CD4-positive, alpha-beta T cell treated with Interleukin-4 for 1 hour (primary cell): ENCODE data around the gene SOX6.

Experiments used
- DNase-seq, 2 donors: peaks; one replicate each; pipeline ENCODE4 v3.0.0-alpha.2; 2020 to 2022

Gene SOX6

GRCh38 chr11:16262645-16262955 lies 93.7 kb downstream of the SOX6 start:
- no peak for DNase-seq

DNA sequence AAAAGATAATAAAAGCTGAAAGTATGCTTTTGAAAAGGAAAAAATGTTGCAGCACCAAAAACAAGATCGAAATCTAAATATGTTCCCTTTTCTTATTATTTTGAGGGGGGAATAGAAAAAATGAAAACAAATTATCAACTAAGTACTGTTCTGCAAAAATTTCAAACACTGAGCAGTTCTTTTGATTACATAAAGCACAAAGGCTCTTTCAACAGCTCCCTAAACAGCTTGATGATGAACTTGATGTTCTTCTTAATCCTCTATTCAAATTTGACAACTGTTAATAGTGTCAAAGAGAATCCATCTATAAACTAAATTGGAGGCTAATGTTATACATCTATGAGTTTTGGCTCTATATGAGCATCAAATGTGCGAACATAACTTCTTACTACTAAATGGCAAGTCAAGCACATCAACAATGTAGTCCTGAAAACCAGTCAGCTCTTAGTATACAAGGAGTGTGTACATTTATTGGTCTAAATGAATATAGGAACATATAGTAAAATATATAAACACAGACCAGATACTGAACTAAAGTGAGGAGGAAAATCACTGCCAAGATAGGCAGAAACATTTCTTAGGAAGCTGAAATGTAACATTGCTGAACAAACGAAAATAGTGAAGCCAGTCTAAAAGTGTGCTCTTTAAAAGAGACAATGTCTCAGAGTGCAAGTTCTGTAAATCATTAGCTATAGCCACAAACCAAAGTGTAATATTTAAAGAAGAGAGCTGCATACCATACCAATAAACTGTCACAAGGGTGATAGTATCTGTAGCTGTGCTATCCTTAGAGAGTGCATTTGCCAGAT lies 94.3 kb downstream of the SOX6 start:
- DNase-seq = no peak

DNA sequence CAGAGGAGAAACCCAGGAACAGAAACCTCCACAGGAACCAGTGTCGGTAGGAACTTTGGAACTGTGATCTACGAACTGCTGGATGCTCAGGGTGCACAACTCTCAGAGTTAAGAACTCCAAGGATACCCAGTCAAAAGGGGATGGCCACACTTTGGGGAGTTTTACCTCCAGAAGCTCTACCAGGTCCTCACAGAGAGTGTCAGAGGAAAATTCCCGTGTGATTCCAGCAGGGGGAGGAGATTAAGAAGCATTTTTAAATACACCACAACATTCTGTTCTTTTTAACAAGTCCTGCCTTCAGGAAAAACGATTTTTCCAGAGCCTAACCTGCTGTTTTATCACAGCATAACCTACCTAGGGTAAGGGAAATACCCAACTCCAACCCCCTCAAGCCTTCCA lies 104.0 kb downstream of the SOX6 start:
- DNase-seq = no peak

DNA sequence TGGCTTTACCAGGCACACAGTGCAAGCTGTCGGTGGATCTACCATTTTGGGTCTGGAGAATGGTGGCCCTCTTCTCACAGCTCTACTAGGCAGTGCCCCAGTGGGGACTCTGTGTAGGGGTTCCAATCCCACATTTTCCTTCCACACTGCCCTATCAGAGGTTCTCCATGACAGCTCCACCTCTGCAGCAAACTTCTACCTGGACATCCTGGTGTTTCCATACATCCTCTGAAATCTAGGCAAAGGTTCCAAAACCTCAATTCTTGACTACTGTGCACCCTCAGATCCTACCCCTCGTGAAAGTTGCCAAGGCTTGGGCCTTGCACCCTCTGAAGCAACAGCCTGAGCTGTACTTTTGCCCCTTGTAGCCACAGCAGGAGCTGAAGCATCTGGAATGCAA lies 108.1 kb downstream of the SOX6 start:
- DNase-seq = no peak

DNA sequence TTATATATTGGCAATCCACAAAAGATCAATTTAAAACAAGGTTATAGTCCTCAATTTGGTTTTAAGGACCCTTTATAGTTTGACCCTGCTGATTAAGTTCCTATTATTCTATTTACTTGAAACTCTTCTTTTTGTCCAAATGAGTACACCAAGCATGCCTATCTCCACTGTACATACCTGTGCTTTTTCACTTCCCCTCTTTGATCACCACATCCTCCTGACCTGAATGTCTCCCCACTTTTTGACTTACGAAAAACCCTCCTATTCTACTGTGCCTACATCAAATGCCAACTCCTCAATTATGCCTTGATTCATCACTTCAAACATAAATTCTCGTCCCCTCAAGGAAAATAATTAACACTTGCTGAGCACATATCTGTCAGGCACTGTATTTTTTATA lies 113.5 kb downstream of the SOX6 start:
- DNase-seq = no peak

- DNase-seq = no peak
These were observed 115.7 kb downstream of the SOX6 start for GRCh38 chr11:16240687-16241086.

DNA sequence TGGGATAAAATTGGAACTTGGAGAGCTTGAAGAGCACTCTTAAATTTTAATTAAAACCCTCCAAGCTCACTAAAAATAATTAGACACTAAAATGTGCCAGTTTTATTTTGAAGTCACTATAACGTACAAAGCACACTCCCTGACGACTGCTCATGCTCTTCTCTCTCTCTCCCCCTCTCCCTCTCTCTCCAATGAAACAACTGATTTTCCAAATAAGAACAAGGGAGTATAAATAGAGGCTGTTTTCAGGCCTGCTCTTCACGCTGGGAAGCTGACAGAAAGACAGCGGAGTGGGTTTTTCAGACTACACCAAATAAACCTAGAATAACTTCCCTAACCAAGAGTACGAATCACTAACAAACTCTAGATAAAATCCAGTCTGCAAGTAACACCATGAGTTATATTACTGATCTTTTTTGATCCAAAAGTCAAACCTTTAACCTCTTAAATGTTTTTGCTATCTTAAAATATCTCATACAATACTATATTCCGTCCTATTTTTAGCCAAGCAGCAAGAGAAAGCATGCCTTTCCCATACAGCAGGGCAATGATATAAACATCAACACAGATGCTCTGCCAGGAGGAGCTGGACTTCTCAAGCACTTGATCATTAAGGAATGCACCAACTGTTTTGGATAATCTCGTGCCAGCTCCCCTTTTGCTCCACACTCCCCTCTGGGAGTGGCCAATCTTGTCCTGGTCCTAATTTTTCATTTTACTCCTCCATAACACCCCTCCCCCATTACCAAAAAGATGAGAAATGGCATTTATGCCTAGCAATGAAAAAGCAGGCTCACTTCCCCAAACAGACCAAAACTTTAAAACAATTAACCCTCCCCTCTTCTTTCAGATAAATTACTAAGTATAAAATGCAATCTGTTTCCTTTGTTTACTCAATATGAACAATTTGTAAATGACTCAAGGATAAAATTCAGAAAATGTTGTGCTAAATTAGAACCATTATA lies 116.9 kb downstream of the SOX6 start:
- DNase-seq = no peak

DNA sequence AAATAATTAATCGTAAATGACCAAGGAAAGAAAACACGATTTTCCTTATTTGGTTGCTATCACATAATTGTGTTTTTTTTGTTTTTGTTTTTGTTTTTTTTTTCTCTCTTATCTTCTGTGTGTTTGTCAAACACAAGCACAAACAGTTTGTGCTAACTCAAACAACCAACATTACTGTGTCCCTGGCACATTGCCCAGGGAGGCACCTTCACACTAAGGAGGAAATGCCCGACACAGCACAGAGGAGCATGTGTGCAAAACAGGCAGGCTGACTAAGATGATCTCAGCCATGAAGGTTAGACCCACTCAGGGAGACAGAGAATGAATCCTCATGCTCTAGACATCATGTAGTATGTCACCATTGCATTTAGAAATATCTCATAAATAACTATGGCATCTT lies 130.1 kb downstream of the SOX6 start:
- no peak for DNase-seq

DNA sequence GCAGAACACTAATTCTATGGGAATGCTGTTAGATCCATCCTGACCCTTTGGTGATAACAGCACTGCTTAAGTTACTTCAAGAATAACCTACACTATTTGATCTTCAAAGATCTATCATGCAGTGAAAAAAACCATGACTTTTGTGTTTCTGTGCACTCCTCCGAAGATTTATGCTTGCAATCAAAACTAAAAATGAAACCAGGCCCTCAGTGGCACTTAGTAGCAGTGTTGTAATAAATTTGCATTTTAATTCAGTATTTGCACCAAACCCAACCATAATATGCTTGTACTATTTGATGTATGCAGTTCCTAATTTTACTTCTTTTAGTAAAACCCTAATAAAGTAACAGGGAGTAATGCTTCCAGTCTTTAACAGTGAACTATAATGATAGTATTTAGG lies 130.7 kb downstream of the SOX6 start:
- no peak for DNase-seq

DNA sequence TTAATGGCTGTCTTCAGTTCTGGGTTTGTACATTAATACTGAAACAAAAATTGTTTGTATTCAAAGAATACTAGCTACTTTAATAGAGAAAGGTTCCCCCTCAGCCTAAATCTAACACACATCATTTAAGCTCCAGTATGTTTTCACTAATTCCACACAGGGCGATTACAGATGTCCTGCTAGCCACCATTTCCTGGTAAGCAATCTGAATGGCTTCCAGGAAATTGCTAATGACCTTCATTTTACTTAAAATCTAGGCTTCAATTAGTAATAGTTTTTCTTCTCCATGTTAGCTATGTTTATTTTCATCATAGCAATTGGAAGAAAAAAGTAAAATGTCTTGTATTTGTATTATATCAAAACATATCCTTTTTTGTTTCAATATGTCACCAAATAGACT lies 132.8 kb downstream of the SOX6 start:
- no peak for DNase-seq

GRCh38 chr11:16217631-16218030 lies 138.7 kb downstream of the SOX6 start:
- no peak for DNase-seq

GRCh38 chr11:16216831-16217230 lies 139.5 kb downstream of the SOX6 start:
- no peak for DNase-seq

GRCh38 chr11:16215352-16215751 lies 141.0 kb downstream of the SOX6 start:
- DNase-seq = no peak

- no peak for DNase-seq
These were observed 144.9 kb downstream of the SOX6 start for GRCh38 chr11:16211407-16211806.

DNA sequence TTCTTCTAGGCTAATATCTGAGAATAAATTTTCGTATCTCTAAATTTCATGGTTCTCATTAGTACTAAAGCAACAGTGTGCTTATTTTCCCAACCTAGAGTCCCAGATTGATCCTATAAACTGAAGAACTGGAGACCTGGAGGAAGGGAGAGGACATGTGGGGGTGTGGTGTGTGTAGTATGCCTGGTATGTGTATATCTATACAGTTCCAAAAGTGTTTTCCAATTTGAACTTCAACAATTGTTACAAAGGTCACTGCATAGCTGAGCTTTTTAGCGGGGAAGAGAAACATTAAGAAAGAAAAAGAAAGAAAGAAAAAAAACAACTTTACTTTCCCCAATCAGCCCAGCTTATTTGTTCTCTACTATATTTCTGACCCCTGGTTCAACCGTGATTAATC lies 152.1 kb downstream of the SOX6 start:
- DNase-seq = no peak

- DNase-seq = no peak
These were observed 160.7 kb downstream of the SOX6 start for GRCh38 chr11:16195651-16196050.

DNA sequence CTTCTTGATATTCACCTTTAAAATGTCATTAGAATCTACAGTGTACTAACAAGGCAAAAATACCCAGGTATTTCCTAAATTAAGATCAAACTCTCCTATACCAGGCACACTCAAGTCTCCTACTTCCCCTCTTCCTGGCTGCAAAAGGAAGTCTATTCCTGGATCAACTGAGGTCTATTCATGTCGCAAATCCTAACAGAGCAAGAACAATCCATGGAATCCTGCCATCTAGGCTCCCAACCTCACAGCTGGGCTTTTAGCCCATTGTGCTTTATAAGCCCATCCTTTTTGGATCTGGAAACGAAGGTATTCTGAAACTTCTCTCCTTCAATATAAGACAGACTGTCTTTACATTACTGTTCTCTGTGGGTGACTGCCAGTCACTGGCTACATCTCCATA lies 161.8 kb downstream of the SOX6 start:
- DNase-seq = no peak

DNA sequence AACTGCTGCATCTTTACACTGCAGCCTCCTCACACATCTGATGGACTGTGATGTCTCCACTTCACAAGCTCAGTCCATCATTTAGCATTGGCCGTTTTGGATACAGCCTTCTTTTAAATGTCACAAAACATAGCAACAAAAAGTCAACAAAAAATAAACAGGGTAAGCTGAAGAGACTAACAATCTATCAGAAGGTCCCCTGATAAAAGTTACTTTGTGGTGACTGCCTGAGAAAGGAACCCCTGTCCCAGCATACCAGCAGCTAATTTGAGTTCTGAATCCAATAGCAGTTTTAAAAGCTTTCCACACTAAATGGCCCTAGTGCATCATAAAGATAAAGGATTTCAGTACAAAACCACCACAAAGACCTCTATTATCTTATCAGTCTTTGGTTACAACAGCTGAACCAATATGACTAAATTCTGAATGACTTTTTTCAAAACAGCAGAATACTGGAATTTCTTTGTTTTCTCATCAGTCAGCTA lies 162.4 kb downstream of the SOX6 start:
- no peak for DNase-seq

GRCh38 chr11:16191868-16192240 lies 164.5 kb downstream of the SOX6 start:
- DNase-seq = no peak

DNA sequence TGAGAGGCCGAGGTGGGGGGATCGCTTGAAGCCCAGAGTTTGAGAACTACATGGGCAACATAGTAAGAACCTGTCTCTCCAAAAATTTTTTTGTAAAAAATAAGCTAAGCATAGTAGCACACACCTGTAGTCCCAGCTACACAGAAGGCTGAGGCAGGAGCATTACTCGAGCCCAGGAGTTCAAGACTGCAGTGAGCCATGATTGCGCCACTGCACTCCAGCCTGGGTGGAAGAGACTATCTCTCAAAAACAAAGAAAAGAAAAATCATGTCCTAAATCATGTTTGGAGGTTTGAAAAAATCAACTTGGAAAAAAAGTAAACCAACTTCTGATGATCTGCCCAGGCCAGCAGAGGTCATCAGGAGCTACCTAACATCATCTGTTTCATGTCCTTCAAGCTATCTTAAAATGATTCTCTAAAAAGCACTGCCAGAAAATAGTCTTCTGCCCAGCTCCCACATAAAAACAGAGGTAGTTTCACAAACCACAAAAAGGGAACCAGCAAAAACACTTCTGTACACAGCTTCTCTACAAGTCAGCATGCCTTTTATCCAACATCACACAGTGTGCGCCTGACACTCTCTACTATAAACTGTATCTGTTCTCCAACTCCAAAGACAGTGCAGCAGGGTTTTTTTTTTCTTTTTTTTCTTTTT lies 165.0 kb downstream of the SOX6 start:
- no peak for DNase-seq

GRCh38 chr11:16186680-16187079 lies 169.7 kb downstream of the SOX6 start:
- DNase-seq = no peak

- DNase-seq = no peak
These were observed 171.3 kb downstream of the SOX6 start for GRCh38 chr11:16185042-16185441.

DNA sequence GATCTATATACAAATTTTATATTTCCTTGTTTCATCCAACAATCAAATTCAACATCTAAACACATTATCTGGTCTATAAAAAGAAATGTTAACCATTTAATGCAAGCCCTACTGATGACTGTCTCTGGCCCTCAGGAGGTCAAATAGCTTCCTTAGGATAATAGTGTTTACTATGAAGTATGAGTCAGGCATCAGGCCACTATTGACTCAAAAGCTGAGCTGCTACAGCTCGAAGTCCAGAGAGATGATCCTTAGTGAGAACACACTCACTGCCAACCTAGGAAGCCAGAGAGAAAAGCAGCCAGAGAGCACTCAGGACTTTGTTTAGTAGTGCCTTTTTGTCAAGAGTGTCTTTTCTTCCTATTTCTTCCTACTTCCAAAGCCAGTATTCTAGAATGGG lies 171.8 kb downstream of the SOX6 start:
- DNase-seq = no peak

DNA sequence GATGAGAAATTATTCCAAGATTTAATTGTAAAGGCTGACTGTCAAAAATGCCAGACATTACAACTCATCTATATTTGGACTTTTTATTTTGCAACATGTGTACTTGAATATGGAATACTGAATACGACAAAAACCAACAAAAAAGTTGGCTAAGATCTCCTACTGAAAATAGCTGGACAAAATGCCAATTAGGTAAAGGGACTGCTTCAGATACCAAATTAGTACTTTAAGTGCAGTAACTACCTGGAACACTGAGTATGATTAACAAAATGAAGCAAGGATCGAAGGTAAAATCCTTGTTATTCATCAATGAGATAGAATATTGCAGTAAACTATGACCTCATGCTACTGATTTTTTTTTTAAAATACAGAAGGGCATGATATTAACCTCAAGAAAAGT lies 173.8 kb downstream of the SOX6 start:
- no peak for DNase-seq
